ENCODE results near the gene POLR1F.

DNA sequence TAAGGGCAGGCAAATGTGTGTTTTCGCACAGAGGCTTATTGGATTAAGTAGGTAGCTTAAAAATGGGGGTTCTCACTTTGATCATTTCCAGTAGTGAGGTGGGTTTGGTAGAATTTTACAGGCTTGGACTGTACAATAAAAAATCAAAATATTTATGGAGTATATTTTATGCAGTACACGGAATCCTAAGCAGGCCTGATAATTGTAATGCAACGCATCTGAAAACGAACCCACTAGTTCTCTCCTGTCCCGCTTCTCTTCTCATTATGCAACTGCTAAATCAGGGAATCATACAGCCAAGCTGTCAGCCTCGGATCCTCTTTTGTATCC, 377 bp upstream of the POLR1F start:
- TF ChIP-seq, protein P1, sequence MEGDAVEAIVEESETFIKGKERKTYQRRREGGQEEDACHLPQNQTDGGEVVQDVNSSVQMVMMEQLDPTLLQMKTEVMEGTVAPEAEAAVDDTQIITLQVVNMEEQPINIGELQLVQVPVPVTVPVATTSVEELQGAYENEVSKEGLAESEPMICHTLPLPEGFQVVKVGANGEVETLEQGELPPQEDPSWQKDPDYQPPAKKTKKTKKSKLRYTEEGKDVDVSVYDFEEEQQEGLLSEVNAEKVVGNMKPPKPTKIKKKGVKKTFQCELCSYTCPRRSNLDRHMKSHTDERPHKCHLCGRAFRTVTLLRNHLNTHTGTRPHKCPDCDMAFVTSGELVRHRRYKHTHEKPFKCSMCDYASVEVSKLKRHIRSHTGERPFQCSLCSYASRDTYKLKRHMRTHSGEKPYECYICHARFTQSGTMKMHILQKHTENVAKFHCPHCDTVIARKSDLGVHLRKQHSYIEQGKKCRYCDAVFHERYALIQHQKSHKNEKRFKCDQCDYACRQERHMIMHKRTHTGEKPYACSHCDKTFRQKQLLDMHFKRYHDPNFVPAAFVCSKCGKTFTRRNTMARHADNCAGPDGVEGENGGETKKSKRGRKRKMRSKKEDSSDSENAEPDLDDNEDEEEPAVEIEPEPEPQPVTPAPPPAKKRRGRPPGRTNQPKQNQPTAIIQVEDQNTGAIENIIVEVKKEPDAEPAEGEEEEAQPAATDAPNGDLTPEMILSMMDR (conservative IDR thresholded peaks at IDR 0.05; ENCODE audit: low read depth, low read length): no peak
- TF ChIP-seq MAFK (IDR thresholded peaks at IDR 0.05; ENCODE audit: low read depth, low read length) (no peak), NFE2L2 (IDR thresholded peaks at IDR 0.05; ENCODE audit: low read depth, low read length) (no peak), RCOR1 (IDR thresholded peaks at IDR 0.05; ENCODE audit: insufficient replicate concordance, low read length) (no peak), RAD21 (IDR thresholded peaks at IDR 0.05; ENCODE audit: low read length) (no peak), POLR2A (IDR thresholded peaks at IDR 0.05; ENCODE audit: low read depth, low read length) (no peak), SMC3 (IDR thresholded peaks at IDR 0.05; ENCODE audit: low read depth, low read length) (no peak), CEBPB (IDR thresholded peaks at IDR 0.05; ENCODE audit: low read depth, low read length) (no peak), CHD1 (IDR thresholded peaks at IDR 0.05; ENCODE audit: low read depth, low read length) (no peak; the same call in 1 of the 2 replicates), MAZ (IDR thresholded peaks at IDR 0.05; ENCODE audit: borderline replicate concordance, low read depth, low read length) (no peak)
- TF ChIP-seq, protein P2, sequence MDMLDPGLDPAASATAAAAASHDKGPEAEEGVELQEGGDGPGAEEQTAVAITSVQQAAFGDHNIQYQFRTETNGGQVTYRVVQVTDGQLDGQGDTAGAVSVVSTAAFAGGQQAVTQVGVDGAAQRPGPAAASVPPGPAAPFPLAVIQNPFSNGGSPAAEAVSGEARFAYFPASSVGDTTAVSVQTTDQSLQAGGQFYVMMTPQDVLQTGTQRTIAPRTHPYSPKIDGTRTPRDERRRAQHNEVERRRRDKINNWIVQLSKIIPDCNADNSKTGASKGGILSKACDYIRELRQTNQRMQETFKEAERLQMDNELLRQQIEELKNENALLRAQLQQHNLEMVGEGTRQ (IDR thresholded peaks at IDR 0.05; ENCODE audit: low read depth, low read length): no peak; the same call in 1 of the 2 replicates

All from IMR-90 (cell line).